ENCODE measurements around the gene PTPRR.
"Not testable (repeated sequence)": the region's sequence is repeated elsewhere in the genome, so short reads cannot be mapped to it uniquely, and the experiment has no call there.

The PTPRR gene

GRCh38 chr12:70840656-70841350, 79.7 kb downstream of the PTPRR start:
- no peak for DNase-seq (ENCODE audit: low read depth in 3 of 3)

GRCh38 chr12:70839544-70839943, 81.0 kb downstream of the PTPRR start:
- no peak for DNase-seq (ENCODE audit: low read depth in 3 of 3)

GRCh38 chr12:70838127-70838526, 82.4 kb downstream of the PTPRR start:
- DNase-seq (ENCODE audit: low read depth in 3 of 3): no peak

GRCh38 chr12:70837026-70837425, 83.5 kb downstream of the PTPRR start:
- no peak for DNase-seq (ENCODE audit: low read depth in 3 of 3)

- DNase-seq (ENCODE audit: low read depth in 3 of 3): no peak
These were observed 84.6 kb downstream of the PTPRR start for GRCh38 chr12:70835948-70836347.

GRCh38 chr12:70831543-70831942, 89.0 kb downstream of the PTPRR start:
- DNase-seq (ENCODE audit: low read depth in 3 of 3): no peak

- DNase-seq (ENCODE audit: low read depth in 3 of 3): no peak
These were observed 90.1 kb downstream of the PTPRR start for GRCh38 chr12:70830221-70831061.

GRCh38 chr12:70829070-70829469, 91.5 kb downstream of the PTPRR start:
- DNase-seq (ENCODE audit: low read depth in 3 of 3): no peak

- DNase-seq (ENCODE audit: low read depth in 3 of 3): no peak
These were observed 92.2 kb downstream of the PTPRR start for GRCh38 chr12:70828351-70828750.

GRCh38 chr12:70826156-70826555, 94.4 kb downstream of the PTPRR start:
- DNase-seq (ENCODE audit: low read depth in 3 of 3): no peak

- DNase-seq (ENCODE audit: low read depth in 3 of 3): no peak
These were observed 96.0 kb downstream of the PTPRR start for GRCh38 chr12:70824511-70824910.

GRCh38 chr12:70823182-70823976, 97.2 kb downstream of the PTPRR start:
- no peak for DNase-seq (ENCODE audit: low read depth in 3 of 3)

- no peak for DNase-seq (ENCODE audit: low read depth in 3 of 3)
These were observed 98.1 kb downstream of the PTPRR start for GRCh38 chr12:70822412-70822811.

- DNase-seq (ENCODE audit: low read depth in 3 of 3): no peak
These were observed 104.6 kb downstream of the PTPRR start for GRCh38 chr12:70815971-70816391.

GRCh38 chr12:70815056-70815455, 105.5 kb downstream of the PTPRR start:
- DNase-seq (ENCODE audit: low read depth in 3 of 3): no peak

- no peak for DNase-seq (ENCODE audit: low read depth in 3 of 3)
These were observed 107.0 kb downstream of the PTPRR start for GRCh38 chr12:70813559-70813958.

GRCh38 chr12:70812136-70812535, 108.4 kb downstream of the PTPRR start:
- DNase-seq (ENCODE audit: low read depth in 3 of 3): no peak

GRCh38 chr12:70809887-70810286, 110.7 kb downstream of the PTPRR start:
- DNase-seq (ENCODE audit: low read depth in 3 of 3): no peak

- DNase-seq (ENCODE audit: low read depth in 3 of 3): not testable (repeated sequence)
These were observed 112.5 kb downstream of the PTPRR start for GRCh38 chr12:70807993-70808392.

- DNase-seq (ENCODE audit: low read depth in 3 of 3): no peak
These were observed 113.7 kb downstream of the PTPRR start for GRCh38 chr12:70806827-70807226.

- DNase-seq (ENCODE audit: low read depth in 3 of 3): no peak
These were observed 114.5 kb downstream of the PTPRR start for GRCh38 chr12:70806043-70806442.
